Pancreas (tissue), 10 donors: ENCODE results near the gene ATP9B. TPM values are rescaled to one million over a fixed set of nuclear protein-coding genes. Genes with fewer than 3 reads are reported as not detected.

Source experiments
- ATAC-seq, 4 donors: fragments of 200-7000 bp; cut with Tn5 transposase; one replicate each; pipeline versions ENCODE4 v1.8.0 to v1.9.1; 2020; ENCODE audit warnings: mild to moderate bottlenecking in 4 of 4, moderate library complexity in 4 of 4
- DNase-seq, 6 donors: peaks; one replicate each; pipeline ENCODE4 v3.0.0-alpha.2; 2020
- FAIRE-seq: peaks from 2 replicates; lab custom pipeline; 2012; peaks lifted over from hg19 to GRCh38; lab: Jason Lieb, UNC
- H3K27ac ChIP-seq, 4 donors: fragments of 200-600 bp; sonication (generic); 1 replicate in 3 of 4; 2 replicates in 1 of 4; pipeline versions ENCODE4 v1.5.0 to v1.8.0; 2020
- H3K27me3 ChIP-seq, 4 donors: fragments of 200-600 bp; one replicate each; pipeline ENCODE4 v1.8.0; 2021
- H3K36me3 ChIP-seq, 3 donors: fragments of 200-600 bp; sonication (generic) in 1 of 3; one replicate each; pipeline versions ENCODE4 v1.5.0 to v1.8.0; 2020 to 2021
- H3K4me1 ChIP-seq, 3 donors: fragments of 200-600 bp; one replicate each; pipeline ENCODE4 v1.8.0; 2021
- H3K4me3 ChIP-seq, 4 donors: fragments of 200-600 bp; sonication (generic) in 2 of 4; one replicate each; pipeline versions ENCODE4 v1.5.0 to v1.8.0; 2020 to 2021
- H3K9me3 ChIP-seq, 4 donors: fragments of 200-600 bp; one replicate each; pipeline ENCODE4 v1.8.0; 2021
- WGBS, 2 donors: extraction: QIAGEN DNeasy Blood & Tissue Kit; methylation state at CpG; one replicate each; pipeline ENCODE4 v1.1.7; 2013; 5-methylcytosine and 5-hydroxymethylcytosine counted together
- intact Hi-C, 3 donors: fragments of 100-400 bp; cut with DNase I; formaldehyde crosslinking; loops; one replicate each; pipeline versions ENCODE4 v1.11.1 to v1.14.2; 2022
- polyA plus RNA-seq, 2 donors: library from polyadenylated mRNA; stranded (reverse); fragments of 200-250 nt; gene quantifications; one replicate each; pipeline ENCODE4 v1.2.3, GENCODE V29; 2013
- total RNA-seq, 6 donors: library from RNA; stranded (reverse); fragmentation: NEBNext Ultra II Directional in 4 of 6; extraction: Animal tissue kit (Norgen Biotek cat#: 25700) in 4 of 6; gene quantifications; one replicate each; pipeline versions ENCODE4 v1.2.1 to v1.2.4, GENCODE V29; 2021 to 2023
- TF ChIP-seq, protein P1 (sequence below), 4 donors: fragments of 200-600 bp; sonication (generic) in 3 of 4; IDR thresholded peaks; one replicate each; pipeline versions ENCODE4 v1.5.0 to v1.8.0; 2021; ENCODE audit warnings: antibody characterized with exemption in 4 of 4
- donor health status: healthy with polysubstance abuse.
- donor health status: DM: no; HTN: no; CAD: no; lungs with moderate emphysema.
- donor health status: DM: no; HTN: no; CAD: no.
- donor health status: control.
- donor health status: control.
- donor health status: Bipolar disorder and iron deficiency.
- donor health status: DM: yes; HTN: yes; CAD: no.
- donor health status: DM: no; HTN: no; CAD: no.
- donor health status: DM: no; HTN: no; CAD: no.
- donor health status: DM: yes; HTN: yes; CAD: no.

Gene ATP9B
- total and polyA plus RNA-seq, 8 donors = 10.2 to 19.0 (median 15.5) TPM

DNA sequence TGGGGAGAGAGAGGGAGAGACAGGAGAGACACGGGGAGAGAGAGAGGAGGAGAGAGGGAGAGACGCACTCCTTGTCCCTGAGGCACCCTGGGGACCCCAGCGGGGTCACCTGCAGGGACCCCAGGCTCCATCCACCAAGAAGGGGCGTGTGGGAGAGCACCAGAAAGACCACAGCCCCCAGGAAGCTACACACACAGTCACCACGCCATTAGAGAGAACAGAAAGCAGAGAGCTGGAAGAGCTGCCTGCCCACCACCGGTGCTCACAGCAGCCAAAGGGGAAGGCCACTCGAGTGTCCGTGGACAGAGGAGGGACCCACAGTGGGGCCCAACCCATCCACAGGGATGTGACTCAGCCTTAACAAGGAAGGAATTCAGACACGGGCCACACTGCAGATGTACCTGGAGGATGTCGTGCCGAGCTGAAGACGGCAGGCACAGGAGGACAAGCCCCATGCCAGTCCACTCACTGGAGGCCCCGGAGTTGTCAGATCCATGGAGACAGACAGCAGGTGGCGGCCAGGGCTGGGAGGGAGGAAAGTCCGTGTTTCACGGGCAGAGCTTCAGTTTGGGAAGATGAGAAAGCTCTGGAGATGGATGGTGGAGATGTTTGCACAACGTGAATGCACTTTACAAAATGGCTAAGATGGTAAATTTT is 315.1 kb downstream of the ATP9B start:
- Histone ChIP-seq H3K4me3 (no peak overlapping the region), H3K9me3 (no peaks in the 10 kb centered on the region), H3K27me3 (peaks cover 0 to 11% (median 0%) of the 10 kb centered on the region in 4 donors), H3K27ac (no peak overlapping the region), H3K36me3 (no peaks in the 10 kb centered on the region), H3K4me1 (no peaks in the 10 kb centered on the region)
- no peak for FAIRE-seq
- DNase-seq = no peak
- ATAC-seq = no peak
- TF ChIP-seq, protein P1, sequence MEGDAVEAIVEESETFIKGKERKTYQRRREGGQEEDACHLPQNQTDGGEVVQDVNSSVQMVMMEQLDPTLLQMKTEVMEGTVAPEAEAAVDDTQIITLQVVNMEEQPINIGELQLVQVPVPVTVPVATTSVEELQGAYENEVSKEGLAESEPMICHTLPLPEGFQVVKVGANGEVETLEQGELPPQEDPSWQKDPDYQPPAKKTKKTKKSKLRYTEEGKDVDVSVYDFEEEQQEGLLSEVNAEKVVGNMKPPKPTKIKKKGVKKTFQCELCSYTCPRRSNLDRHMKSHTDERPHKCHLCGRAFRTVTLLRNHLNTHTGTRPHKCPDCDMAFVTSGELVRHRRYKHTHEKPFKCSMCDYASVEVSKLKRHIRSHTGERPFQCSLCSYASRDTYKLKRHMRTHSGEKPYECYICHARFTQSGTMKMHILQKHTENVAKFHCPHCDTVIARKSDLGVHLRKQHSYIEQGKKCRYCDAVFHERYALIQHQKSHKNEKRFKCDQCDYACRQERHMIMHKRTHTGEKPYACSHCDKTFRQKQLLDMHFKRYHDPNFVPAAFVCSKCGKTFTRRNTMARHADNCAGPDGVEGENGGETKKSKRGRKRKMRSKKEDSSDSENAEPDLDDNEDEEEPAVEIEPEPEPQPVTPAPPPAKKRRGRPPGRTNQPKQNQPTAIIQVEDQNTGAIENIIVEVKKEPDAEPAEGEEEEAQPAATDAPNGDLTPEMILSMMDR (IDR thresholded peaks at IDR 0.05) = no peak
- intact Hi-C loops = loop anchor here in 2 of 3 donors (5.0 kb wide), 2 partner anchors 143 to 258 kb away; no protein-coding TSS in a partner anchor
- 28 to 33% methylated on average over 17 of the region's 17 CpGs for WGBS, 2 donors

DNA sequence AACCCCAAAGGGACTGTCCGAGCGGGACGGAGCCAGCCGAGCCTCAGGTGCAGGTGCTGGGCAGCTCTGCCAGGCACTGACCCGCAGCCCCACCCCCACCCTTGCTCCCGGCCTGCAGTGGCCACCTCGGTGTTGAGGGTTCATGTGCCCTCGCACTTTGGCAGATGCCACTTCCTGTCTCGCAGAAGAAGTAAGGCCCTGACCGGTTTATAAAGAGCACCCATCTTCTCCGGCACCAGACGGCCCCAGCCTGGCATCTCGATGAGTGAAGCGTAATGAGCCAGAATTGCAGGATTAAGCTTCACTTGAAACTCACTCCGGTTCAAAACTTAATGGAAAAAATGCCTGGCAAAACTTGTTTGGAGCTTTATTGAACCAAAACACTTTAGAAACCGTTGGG is 315.6 kb downstream of the ATP9B start:
- Histone ChIP-seq H3K36me3 (no peaks in the 10 kb centered on the region), H3K27ac (no peak overlapping the region), H3K27me3 (peaks cover 0 to 13% (median 0%) of the 10 kb centered on the region in 4 donors), H3K4me3 (no peak overlapping the region), H3K9me3 (no peaks in the 10 kb centered on the region), H3K4me1 (no peaks in the 10 kb centered on the region)
- WGBS, 2 donors = 56 to 62% methylated on average over 13 to 16 of the region's 16 CpGs
- peak in 1 of 6 donors; percentile 27 for DNase-seq
- no peak for FAIRE-seq
- TF ChIP-seq, protein P1 (IDR thresholded peaks at IDR 0.05) = no peak
- no peak for ATAC-seq
- intact Hi-C loops = loop anchor here in 2 of 3 donors (5.0 kb wide), 2 partner anchors 142 to 257 kb away; no protein-coding TSS in a partner anchor

DNA sequence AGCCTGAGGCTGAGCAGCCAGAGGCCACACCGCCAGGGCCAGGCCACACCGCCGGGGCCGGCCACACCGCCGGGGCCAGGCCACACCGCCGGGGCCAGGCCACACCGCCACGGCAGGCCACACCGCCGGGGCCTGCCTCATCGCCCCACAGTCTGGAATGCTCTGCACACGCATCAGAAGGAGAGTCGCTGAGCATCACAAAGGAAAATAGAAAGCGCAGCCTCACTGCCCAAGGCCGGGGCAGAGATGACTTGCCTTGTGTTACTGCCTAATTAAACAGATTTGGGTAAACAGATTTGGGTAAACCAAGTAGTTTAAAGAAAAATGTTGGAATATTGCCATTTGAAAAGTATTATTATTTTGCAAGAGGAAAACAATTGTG is 316.1 kb downstream of the ATP9B start:
- Histone ChIP-seq H3K4me1 (no peaks in the 10 kb centered on the region), H3K27me3 (peaks cover 0 to 14% (median 2%) of the 10 kb centered on the region in 4 donors), H3K36me3 (no peaks in the 10 kb centered on the region), H3K27ac (no peak overlapping the region), H3K9me3 (no peaks in the 10 kb centered on the region), H3K4me3 (no peak overlapping the region)
- ATAC-seq (no peak), FAIRE-seq (no peak), DNase-seq (no peak)
- intact Hi-C loops = no loop called here
- TF ChIP-seq, protein P1 (IDR thresholded peaks at IDR 0.05) = no peak
- 68 to 69% methylated on average over 17 of the region's 17 CpGs for WGBS, 2 donors

DNA sequence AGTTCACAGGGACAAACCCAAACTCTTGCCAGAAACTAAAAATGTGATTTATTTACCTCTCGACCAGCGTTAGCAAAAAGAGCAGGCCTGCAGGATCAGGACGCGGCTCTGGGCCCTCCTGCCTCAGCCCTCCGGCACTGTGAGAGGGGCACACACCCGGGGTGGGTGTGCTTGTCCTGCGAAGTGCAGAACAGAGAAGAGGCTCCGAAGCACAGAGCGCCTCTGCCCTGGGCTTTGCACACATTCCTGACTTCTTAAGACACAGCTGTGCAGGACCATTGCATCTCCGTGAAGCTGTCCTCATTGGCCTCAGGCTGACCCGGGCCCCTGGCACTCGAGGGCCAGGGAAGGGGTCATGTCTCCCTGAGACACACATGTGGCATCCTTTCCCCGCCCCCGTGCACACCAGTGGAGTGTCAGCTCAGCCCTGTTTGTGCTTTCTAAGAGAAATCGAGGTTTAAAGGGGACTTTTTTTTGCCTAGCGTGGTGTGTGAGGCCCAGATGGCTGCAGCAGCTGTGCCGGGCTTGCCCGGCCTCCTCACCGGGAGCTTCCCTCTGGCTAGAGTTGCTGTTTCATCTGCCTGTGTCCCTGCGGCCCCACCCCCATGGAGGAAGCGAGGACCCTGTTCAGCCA is 316.6 kb downstream of the ATP9B start:
- no peaks in the 10 kb centered on the region for H3K36me3 ChIP-seq
- no peak overlapping the region for H3K4me3 ChIP-seq
- DNase-seq (peak in 1 of 6 donors; percentile 39), ATAC-seq (no peak), FAIRE-seq (no peak)
- intact Hi-C loops = no loop called here
- H3K27ac ChIP-seq = no peak overlapping the region
- H3K4me1 ChIP-seq = no peaks in the 10 kb centered on the region
- WGBS, 2 donors = 63 to 69% methylated on average over 19 to 21 of the region's 21 CpGs
- no peaks in the 10 kb centered on the region for H3K9me3 ChIP-seq
- peaks cover 0 to 19% (median 3%) of the 10 kb centered on the region in 4 donors for H3K27me3 ChIP-seq
- TF ChIP-seq, protein P1 (IDR thresholded peaks at IDR 0.05) = no peak

DNA sequence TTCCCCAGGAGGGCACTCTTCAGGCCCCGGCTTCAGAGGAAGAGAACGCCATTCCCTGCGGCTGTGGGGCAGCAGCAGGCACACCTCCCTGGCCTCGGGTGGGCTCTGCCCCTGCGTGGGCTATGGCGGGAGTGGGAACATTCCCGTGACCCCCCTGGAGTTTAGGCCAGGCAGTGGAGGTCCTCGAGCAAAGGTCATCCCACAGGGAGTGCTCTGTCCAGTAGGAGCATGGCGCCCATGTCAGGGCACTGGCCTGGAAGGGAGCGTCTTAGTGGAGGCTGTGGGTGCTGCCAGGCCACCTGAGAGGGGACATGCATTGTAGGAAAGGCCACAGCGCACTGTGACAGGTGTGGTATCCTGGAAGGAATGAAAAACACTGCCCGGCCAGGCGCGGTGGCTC is 317.4 kb downstream of the ATP9B start:
- Histone ChIP-seq H3K36me3 (no peaks in the 10 kb centered on the region), H3K27ac (no peak overlapping the region), H3K4me1 (no peaks in the 10 kb centered on the region), H3K4me3 (no peak overlapping the region), H3K9me3 (no peaks in the 10 kb centered on the region), H3K27me3 (peaks cover 0 to 22% (median 3%) of the 10 kb centered on the region in 4 donors)
- ATAC-seq (no peak), FAIRE-seq (no peak), DNase-seq (peak in 1 of 6 donors; percentile 49)
- 78 to 86% methylated on average over 14 of the region's 14 CpGs for WGBS, 2 donors
- intact Hi-C loops = no loop called here
- TF ChIP-seq, protein P1 (IDR thresholded peaks at IDR 0.05) = no peak
